GM19240 (cell line): ENCODE data around the gene SFXN3.
A peak's percentile ranks its signal among the peaks of the same experiment; 100 is the strongest.

Experiments
- DNase-seq: peaks from one replicate; pipeline ENCODE4 v3.0.0; 2011; ENCODE audit warnings: low spot score; ENCODE audit not compliant: insufficient read length

SFXN3 gene

DNA sequence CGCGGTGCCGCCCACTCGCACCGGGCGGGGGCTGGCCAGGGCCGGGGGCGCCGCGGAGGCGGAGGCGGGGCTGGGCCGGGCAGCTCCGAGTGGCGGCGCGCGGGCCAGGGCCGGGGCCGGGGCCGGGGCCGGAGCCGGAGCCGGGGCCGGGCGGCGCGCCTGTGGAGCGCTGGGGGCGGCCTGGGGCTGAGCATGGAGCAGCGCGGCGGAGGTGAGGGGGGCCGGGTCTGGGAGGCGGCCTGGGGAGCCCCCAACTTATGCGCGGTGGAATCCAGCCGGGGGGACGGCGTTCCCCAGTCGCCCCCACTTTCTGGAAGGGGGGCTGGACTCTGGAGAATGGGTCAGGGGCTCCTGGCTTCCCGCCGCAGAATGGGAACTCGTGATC is 31.3 kb upstream of the SFXN3 start, which contains the start of gene LZTS2:
TSS of gene LZTS2 (plus strand) at position 67 of the 385 bp plus-strand sequence. CDS start 2,731 bp downstream, outside the sequence.
- no peak for DNase-seq

DNA sequence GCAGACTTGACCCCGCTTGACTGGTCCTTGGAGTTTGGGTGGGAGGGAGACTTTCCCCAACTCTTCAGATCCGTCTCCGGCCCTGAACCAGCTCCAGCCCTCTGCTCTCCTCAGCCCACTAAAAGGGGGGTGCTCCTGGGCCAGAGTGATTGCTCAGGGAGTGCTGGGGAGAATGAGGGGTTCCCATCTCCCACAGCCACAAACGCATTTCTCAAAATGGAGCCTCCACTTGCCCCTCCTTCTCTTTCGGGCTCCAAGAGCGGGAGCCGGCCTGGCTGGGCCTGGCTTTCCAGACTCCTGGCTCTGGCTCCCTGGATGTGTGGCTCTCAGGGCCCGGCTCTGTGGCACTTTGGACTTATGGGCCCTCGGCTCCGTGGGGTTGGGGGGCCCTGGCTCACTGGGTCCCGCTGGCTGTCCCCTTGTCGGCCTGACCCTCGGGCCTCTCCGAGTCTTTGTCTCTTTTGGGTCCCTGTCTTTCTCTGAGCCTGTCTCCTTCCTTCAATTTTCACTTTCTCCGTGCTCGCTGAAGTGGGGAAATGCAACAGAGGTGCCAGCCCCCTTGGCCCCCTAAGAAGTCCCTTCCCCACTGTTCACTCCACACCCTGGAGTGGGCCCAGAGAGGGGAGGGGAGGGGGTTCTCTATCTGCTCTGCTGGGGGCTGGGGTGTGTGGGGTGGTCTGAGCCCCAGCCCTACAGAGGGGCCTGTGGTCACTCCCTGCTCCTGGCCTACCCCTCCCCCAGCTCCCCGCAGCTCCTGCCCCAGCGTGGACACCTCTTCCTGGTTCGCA is 30.7 kb upstream of the SFXN3 start:
- DNase-seq: no peak

- no peak for DNase-seq
Observed at GRCh38 chr10:101000915-101001658, 29.9 kb upstream of the SFXN3 start.

- no peak for DNase-seq
Observed at GRCh38 chr10:101001659-101002035, 29.4 kb upstream of the SFXN3 start.

GRCh38 chr10:101002456-101002855 is 28.6 kb upstream of the SFXN3 start:
- no peak for DNase-seq

- DNase-seq: no peak
Observed at GRCh38 chr10:101003639-101004206, 27.3 kb upstream of the SFXN3 start.

- no peak for DNase-seq
Observed at GRCh38 chr10:101005361-101005760, 25.7 kb upstream of the SFXN3 start.

DNA sequence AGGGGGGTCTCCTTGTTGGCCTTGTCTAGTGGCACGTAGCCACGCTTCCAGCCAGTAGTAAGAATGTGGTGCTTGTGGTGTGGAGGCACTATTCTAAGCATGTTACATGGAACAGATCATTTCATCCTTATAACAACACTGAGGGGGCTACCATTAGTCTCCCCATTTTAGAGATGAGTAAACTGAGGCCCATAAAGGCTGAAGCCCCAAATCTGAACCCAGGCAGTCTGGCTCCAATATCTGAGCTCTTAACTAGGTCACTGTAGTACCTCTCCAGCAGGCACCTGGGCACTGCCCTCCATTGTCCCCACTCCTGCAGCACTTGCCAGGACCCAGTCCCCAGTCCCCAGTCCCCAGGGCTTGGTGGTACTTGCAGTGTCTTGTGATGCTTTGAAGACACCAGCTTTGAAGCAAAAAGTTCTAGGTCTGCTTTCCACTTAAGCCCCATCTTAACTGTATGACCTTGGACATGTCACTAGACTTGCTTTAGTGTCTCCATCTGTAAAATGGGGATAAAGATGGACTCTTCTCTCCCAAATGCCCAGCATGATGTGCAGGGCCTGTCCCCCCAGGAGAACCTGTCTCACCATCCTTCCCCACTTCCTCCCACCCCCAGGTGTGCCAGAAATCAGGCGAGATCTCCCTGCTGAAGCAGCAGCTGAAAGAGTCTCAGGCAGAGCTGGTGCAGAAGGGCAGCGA is 25.0 kb upstream of the SFXN3 start:
- no peak for DNase-seq

GRCh38 chr10:101006593-101007098 is 24.4 kb upstream of the SFXN3 start:
- DNase-seq: no peak

GRCh38 chr10:101007099-101007711 is 23.8 kb upstream of the SFXN3 start:
- DNase-seq: no peak

GRCh38 chr10:101007915-101008822 is 22.9 kb upstream of the SFXN3 start:
- no peak for DNase-seq

DNA sequence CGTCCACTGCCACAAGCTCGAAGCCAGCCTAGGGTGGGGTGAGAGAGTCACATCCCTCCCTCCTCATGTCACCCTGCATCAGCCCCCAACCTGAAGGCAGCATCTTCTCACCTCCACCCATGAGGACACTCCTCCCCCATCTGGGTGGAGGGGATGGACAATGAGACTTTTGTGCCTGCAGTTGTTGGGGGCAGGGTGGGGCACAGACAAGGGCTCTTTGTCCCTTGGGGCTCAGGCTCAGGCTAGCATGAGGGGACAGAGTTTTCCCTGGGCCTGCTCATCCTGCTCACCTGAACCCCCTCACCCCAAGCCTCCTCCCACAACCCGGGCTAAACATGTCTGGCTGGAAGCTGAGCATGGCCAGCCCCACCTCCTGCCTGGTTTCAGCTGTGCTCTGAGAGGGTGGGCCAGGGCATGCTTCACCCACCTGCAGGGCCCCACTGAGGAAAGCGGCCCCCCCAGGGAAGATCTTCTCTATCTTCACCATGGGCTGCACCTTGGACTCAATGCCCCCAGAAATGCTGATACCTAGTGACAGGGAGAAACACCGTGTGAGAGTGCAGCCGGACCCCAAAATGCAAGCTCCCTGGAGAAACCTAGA is 22.1 kb upstream of the SFXN3 start:
- no peak for DNase-seq

GRCh38 chr10:101010329-101010728 is 20.7 kb upstream of the SFXN3 start:
- DNase-seq: no peak

DNA sequence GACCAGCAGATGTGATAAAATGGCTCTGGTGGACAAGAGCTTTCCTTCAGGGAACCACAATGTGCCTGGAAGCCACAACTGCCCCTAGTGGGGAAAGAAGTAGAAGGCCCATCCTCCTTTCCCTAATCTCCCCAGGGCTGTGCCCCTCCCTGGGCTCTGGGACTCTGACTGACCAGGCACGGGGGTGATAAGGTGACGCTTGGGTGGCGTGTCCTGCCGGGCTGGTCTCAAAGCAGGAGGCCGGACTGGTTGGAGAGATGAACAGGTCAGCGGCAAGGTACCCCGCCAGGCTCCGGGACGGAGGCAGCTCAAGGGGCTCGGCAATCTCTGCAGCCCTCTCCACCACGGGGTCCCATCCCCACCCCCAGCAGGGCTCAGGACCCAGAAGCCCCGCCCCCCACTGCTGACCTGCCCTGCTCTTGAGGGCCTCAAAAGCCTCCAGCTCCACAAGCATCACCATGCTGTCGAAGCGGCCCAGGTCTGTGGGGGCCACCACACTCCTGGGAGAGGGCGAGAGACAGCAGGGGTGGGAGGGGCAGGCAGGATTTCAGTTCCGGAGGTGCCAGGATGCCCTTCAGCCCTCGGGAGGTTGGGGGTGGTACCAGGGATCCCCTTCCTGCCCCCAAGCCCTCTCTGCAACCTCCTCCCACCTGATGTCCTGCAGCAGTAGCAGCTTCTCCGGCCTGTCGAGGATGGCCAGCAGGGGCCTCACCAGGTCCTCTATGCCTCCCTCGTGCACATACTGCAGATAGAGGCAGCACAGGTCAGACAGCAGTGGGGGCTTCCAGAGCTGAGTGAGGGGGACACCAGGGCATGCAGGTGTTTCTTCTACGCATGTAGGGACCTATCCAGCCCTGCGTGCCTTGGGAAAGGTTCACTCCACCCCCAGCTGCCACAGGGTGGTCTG is 19.3 kb upstream of the SFXN3 start:
- DNase-seq: no peak

- DNase-seq: peak; percentile 94
Observed at GRCh38 chr10:101012525-101013364, 18.3 kb upstream of the SFXN3 start.

- no peak for DNase-seq
Observed at GRCh38 chr10:101013365-101013825, 17.6 kb upstream of the SFXN3 start.

DNA sequence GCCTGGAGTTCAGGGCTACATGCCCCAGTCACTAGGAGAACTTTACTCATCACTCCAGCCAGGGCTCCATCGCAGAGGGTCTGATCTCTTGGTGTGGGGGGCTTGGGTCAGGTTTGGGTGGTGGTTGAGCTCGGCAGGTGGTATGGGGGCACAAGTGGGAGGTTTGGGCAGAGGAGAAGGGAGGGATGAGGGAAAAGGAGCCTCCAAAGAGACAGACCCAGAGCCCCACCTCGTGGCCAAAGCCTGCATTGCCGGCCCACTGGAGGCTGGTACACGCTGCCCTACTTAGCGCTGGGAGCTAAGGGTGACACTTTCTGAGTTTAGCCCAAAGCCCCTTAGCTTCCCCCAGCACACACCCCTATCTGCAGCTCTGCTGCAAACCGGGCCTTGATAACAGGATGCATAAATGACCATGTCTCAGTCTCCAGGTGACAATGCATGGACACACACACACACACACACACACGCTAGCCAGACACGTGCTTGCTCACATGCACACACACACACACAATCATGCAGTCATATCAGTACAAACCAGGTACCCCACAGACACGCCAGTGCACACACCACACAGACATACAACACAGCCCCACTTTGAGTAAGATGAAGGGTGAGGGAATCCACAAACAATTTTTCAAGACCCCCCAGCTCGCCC is 16.7 kb upstream of the SFXN3 start:
- peak; percentile 91 for DNase-seq
